GM18502 (cell line): ENCODE data around the gene GLP2R.

Experiments used
- ATAC-seq: cut with Tn5 transposase; IDR thresholded peaks from one replicate; pipeline ENCODE4 v1.9.1; 2021; ENCODE audit warnings: mild to moderate bottlenecking; ENCODE audit not compliant: unreplicated experiment, poor library complexity

GLP2R gene

GRCh38 chr17:9893411-9894012, 67.8 kb downstream of the GLP2R start:
- ATAC-seq, result no peak

GRCh38 chr17:9894231-9894630, 68.5 kb downstream of the GLP2R start:
- no peak for ATAC-seq

- no peak for ATAC-seq
Measured at GRCh38 chr17:9895923-9896322, 70.2 kb downstream of the GLP2R start.

- no peak for ATAC-seq
Measured at GRCh38 chr17:9897372-9897968, 71.7 kb downstream of the GLP2R start.

GRCh38 chr17:9898812-9899211, 73.1 kb downstream of the GLP2R start:
- no peak for ATAC-seq

- ATAC-seq, result no peak
Measured at GRCh38 chr17:9899280-9900043, 73.7 kb downstream of the GLP2R start.

GRCh38 chr17:9900044-9900594, 74.4 kb downstream of the GLP2R start:
- no peak for ATAC-seq

- no peak for ATAC-seq
Measured at GRCh38 chr17:9900784-9901183, 75.1 kb downstream of the GLP2R start.

- ATAC-seq, result no peak
Measured at GRCh38 chr17:9902120-9902519, 76.4 kb downstream of the GLP2R start.

- no peak for ATAC-seq
Measured at GRCh38 chr17:9904277-9905077, 78.8 kb downstream of the GLP2R start.

GRCh38 chr17:9905078-9905415, 79.3 kb downstream of the GLP2R start, which contains the start of gene RCVRN:
RCVRN (minus strand) TSS chr17:9905271; CDS start chr17:9905180, 91 bp downstream.
- ATAC-seq, result no peak

GRCh38 chr17:9905902-9906301, 80.2 kb downstream of the GLP2R start:
- ATAC-seq, result no peak

GRCh38 chr17:9906616-9907015, 80.9 kb downstream of the GLP2R start:
- ATAC-seq, result no peak

GRCh38 chr17:9907131-9907530, 81.4 kb downstream of the GLP2R start:
- ATAC-seq, result no peak

GRCh38 chr17:9907883-9908648, 82.3 kb downstream of the GLP2R start:
- ATAC-seq, result no peak

- no peak for ATAC-seq
Measured at GRCh38 chr17:9908649-9909042, 82.9 kb downstream of the GLP2R start.

GRCh38 chr17:9911089-9911488, 85.4 kb downstream of the GLP2R start:
- no peak for ATAC-seq

- no peak for ATAC-seq
Measured at GRCh38 chr17:9912121-9913099, 86.7 kb downstream of the GLP2R start.

- no peak for ATAC-seq
Measured at GRCh38 chr17:9913476-9913875, 87.8 kb downstream of the GLP2R start.
